GM23248 (cell line): ENCODE measurements around the gene ATF5. TPM values are rescaled to one million over a fixed set of nuclear protein-coding genes. Genes with fewer than 3 reads are reported as not detected.

Experiments used
- DNase-seq: peaks from one replicate; pipeline ENCODE4 v3.0.0-alpha.2; 2015
- H2AFZ ChIP-seq: fragments of 200-600 bp; sonication (generic); 2 replicates; pipeline ENCODE4 v1.6.1; 2016; ENCODE audit warnings: antibody characterized with exemption
- H3F3A ChIP-seq: fragments of 200-600 bp; sonication (generic); 2 replicates; pipeline ENCODE4 v1.6.1; 2016; ENCODE audit warnings: mild to moderate bottlenecking, antibody characterized with exemption, mixed run types; ENCODE audit not compliant: insufficient read depth
- H3K27ac ChIP-seq: fragments of 200-600 bp; sonication (generic); 2 replicates; pipeline ENCODE4 v1.5.1; 2016; ENCODE audit warnings: mild to moderate bottlenecking
- H3K27me3 ChIP-seq: fragments of 200-600 bp; sonication (generic); replicated peaks from 2 replicates; pipeline ENCODE4 v1.6.1; 2016; ENCODE audit warnings: mild to moderate bottlenecking; ENCODE audit not compliant: insufficient read depth
- H3K36me3 ChIP-seq: fragments of 200-600 bp; sonication (generic); 2 replicates; pipeline ENCODE4 v1.6.1; 2016; ENCODE audit warnings: low read depth, mild to moderate bottlenecking
- H3K4me1 ChIP-seq: fragments of 200-600 bp; sonication (generic); 2 replicates; pipeline ENCODE4 v1.6.1; 2016; ENCODE audit warnings: mild to moderate bottlenecking; ENCODE audit not compliant: insufficient read depth
- H3K4me2 ChIP-seq: fragments of 200-600 bp; sonication (generic); one replicate; pipeline ENCODE4 v1.6.1; 2016; ENCODE audit warnings: mild to moderate bottlenecking; ENCODE audit not compliant: unreplicated experiment
- H3K4me3 ChIP-seq: fragments of 200-600 bp; sonication (generic); 2 replicates; pipeline ENCODE4 v1.5.1; 2016; ENCODE audit warnings: mild to moderate bottlenecking
- H3K79me2 ChIP-seq: fragments of 200-600 bp; sonication (generic); 2 replicates; pipeline ENCODE4 v1.6.1; 2016; ENCODE audit warnings: mild to moderate bottlenecking; ENCODE audit not compliant: insufficient read depth
- H3K9ac ChIP-seq: fragments of 200-600 bp; sonication (generic); 2 replicates; pipeline ENCODE4 v1.6.1; 2016; ENCODE audit warnings: mild to moderate bottlenecking
- H3K9me2 ChIP-seq: fragments of 200-600 bp; sonication (generic); 2 replicates; pipeline ENCODE4 v1.6.1; 2016; ENCODE audit warnings: mixed run types, mild to moderate bottlenecking, moderate library complexity; ENCODE audit not compliant: insufficient read depth
- H3K9me3 ChIP-seq: fragments of 200-600 bp; sonication (generic); one replicate; pipeline ENCODE4 v1.6.1; 2017; ENCODE audit warnings: low read depth
- H4K20me1 ChIP-seq: fragments of 200-600 bp; sonication (generic); 2 replicates; pipeline ENCODE4 v1.6.0; 2016; ENCODE audit not compliant: insufficient read depth
- EZH2 ChIP-seq: fragments of 200-600 bp; sonication (generic); IDR thresholded peaks from 2 replicates; pipeline ENCODE4 v1.6.1; 2018; ENCODE audit warnings: antibody characterized with exemption, mild to moderate bottlenecking; ENCODE audit not compliant: insufficient read depth, poor library complexity, severe bottlenecking
- WGBS, 2 experiments: methylation state at CpG; one replicate each; pipeline ENCODE4 v1.1.6; 2015 to 2017; ENCODE audit warnings: low lambda C conversion rate in 2 of 2, low coverage in 1 of 2; ENCODE audit errors: missing lambda C conversion rate in 2 of 2; 5-methylcytosine and 5-hydroxymethylcytosine counted together
- in situ Hi-C: fragments of 300-500 bp; cut with MboI; formaldehyde crosslinking; loops from 2 replicates; pipeline ENCODE4 v1.15.0; 2020
- microRNA-seq: library from miRNA; unstranded; fragments of <30 nt; microRNA quantifications from one replicate; pipeline ENCODE4, GENCODE V29; 2016; ENCODE audit warnings: borderline number of aligned reads
- polyA plus RNA-seq: library from polyadenylated mRNA; unstranded; fragments of >200 nt; fragmentation: Nextera tagmentation; extraction: Ambion mirVana; gene quantifications from 2 replicates; pipeline ENCODE4 v1.2.1, GENCODE V29; 2016
- total RNA-seq: library from RNA; depleted of rRNA; stranded (reverse); fragments of >200 nt; shearing (Covaris generic); gene quantifications from 2 replicates; pipeline ENCODE4 v1.2.3, GENCODE V29; 2014; rRNA removed

The ATF5 gene
- total and polyA plus RNA-seq, 2 experiments from 2014 or later = 8.9 TPM

DNA sequence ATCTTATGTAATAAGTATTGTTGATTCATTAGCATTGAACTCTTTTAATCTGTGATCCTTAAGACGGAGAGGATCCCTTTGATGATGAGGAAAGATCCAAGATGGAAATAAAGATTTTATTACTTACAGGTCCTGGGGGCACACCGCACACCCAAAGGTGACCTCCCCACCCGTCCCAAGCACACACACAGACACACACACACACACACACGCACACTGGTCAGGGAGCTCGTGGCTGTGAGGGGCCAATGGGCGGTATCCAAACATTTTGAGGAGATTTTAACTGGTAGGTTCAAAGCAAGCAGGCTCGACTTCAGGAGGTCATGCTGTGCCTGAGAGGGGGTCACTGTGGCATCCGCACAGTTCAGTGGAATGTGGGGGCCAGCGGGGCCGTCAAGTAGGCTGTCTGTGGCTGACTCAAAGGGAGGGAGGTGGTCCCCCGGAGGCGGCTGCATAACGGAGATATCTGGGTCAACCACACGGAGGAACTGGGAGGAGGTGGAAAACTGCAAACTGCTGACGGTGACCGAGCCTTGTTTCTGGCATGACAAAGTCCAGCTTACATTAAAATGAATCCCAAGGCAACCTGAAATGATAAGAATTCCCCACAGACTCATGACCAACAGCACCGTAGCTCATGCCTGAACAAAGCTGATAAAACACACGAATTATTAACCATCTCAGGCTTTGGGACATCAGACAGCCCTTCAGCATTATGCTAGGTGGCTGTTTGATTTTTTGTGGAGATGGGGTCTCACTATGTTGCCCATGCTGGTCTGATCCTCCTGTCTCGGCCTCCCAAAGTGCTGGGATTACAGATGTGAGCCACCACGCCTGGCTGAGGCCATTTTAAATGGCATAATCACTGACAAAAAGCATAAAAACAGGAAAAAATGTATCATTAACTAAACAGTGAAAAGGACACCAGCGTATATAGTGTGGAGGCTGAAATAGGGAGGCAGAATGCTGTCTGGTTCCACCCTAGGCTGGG is 52.9 kb downstream of the ATF5 start:
- in situ Hi-C loops = no loop called here
- no peak overlapping the region for H2AFZ ChIP-seq
- H3K36me3 ChIP-seq = 0 out of 2 replicates have a peak, but pooled peaks cover 4% of the 10 kb centered on the region
- no peak overlapping the region for H3K27ac ChIP-seq
- H3K4me3 ChIP-seq = no peak overlapping the region
- no peaks in the 10 kb centered on the region for H3K9me2 ChIP-seq
- H3K4me1 ChIP-seq = no peaks in the 10 kb centered on the region
- no peak for TF ChIP-seq EZH2
- 83% methylated on average over 20 to 21 of the region's 21 CpGs for WGBS, 2 experiments
- no peaks in the 10 kb centered on the region; the same call in 1 of the 2 replicates for H4K20me1 ChIP-seq
- no peaks in the 10 kb centered on the region for H3K9me3 ChIP-seq
- H3K9ac ChIP-seq = no peak overlapping the region
- no peaks in the 10 kb centered on the region for H3F3A ChIP-seq
- no peak for DNase-seq
- H3K27me3 ChIP-seq = no peaks in the 10 kb centered on the region
- no peak overlapping the region for H3K4me2 ChIP-seq
- no peaks in the 10 kb centered on the region for H3K79me2 ChIP-seq

Small RNAs within 50 kb of the gene (microRNA-seq; reads per million reads assigned to microRNA genes)
- gene MIR4750 = 2.6 reads per million

Other genes with a start within 250 kb of the ATF5 start
- 0.25 TPM in 1 of 2 replicates, not detected in the other for gene ADM5, start 239.6 kb upstream of the ATF5 start, total RNA-seq
- gene ADM5, start 239.6 kb upstream of the ATF5 start, polyA plus RNA-seq = 0.10 TPM in 1 of 2 replicates, not detected in the other
- 11.7 and 16.6 TPM in 2 replicates for gene CPT1C, start 238.1 kb upstream of the ATF5 start, total RNA-seq
- 14.3 and 16.8 TPM in 2 replicates for gene CPT1C, start 238.1 kb upstream of the ATF5 start, polyA plus RNA-seq
- 0.38 and 2.1 TPM in 2 replicates for gene TSKS, start 165.9 kb upstream of the ATF5 start, total RNA-seq
- 0.31 and 0.93 TPM in 2 replicates for gene TSKS, start 165.9 kb upstream of the ATF5 start, polyA plus RNA-seq
- 118 and 124 TPM in 2 replicates for gene AP2A1, start 162.2 kb upstream of the ATF5 start, total RNA-seq
- 64.2 and 64.9 TPM in 2 replicates for gene AP2A1, start 162.2 kb upstream of the ATF5 start, polyA plus RNA-seq
- 17.7 and 21.1 TPM in 2 replicates for gene FUZ, start 115.9 kb upstream of the ATF5 start, total RNA-seq
- gene FUZ, start 115.9 kb upstream of the ATF5 start, polyA plus RNA-seq = 11.7 and 15.1 TPM in 2 replicates
- 21.8 and 24.2 TPM in 2 replicates for gene MED25, start 110.9 kb upstream of the ATF5 start, total RNA-seq
- 17.4 and 21.9 TPM in 2 replicates for gene MED25, start 110.9 kb upstream of the ATF5 start, polyA plus RNA-seq
- gene PTOV1, start 78.0 kb upstream of the ATF5 start, total RNA-seq = 53.1 and 88.0 TPM in 2 replicates
- gene PTOV1, start 78.0 kb upstream of the ATF5 start, polyA plus RNA-seq = 88.9 and 91.7 TPM in 2 replicates
- 31.5 and 35.9 TPM in 2 replicates for gene PNKP, start 61.6 kb upstream of the ATF5 start, total RNA-seq
- gene PNKP, start 61.6 kb upstream of the ATF5 start, polyA plus RNA-seq = 32.7 and 42.2 TPM in 2 replicates
- 11.6 and 17.3 TPM in 2 replicates for gene AKT1S1, start 51.9 kb upstream of the ATF5 start, total RNA-seq
- gene AKT1S1, start 51.9 kb upstream of the ATF5 start, polyA plus RNA-seq = 60.4 and 65.2 TPM in 2 replicates
- 6.3 and 6.6 TPM in 2 replicates for gene TBC1D17, start 51.5 kb upstream of the ATF5 start, total RNA-seq
- 32.4 and 33.0 TPM in 2 replicates for gene TBC1D17, start 51.5 kb upstream of the ATF5 start, polyA plus RNA-seq
- gene IL4I1, start 32.3 kb upstream of the ATF5 start, total RNA-seq = not detected in 2 replicates
- gene IL4I1, start 32.3 kb upstream of the ATF5 start, polyA plus RNA-seq = 0.66 and 0.91 TPM in 2 replicates
- gene NUP62, start 299 bp downstream of the ATF5 start, total RNA-seq = 35.1 and 41.6 TPM in 2 replicates
- 38.4 and 38.5 TPM in 2 replicates for gene NUP62, start 299 bp downstream of the ATF5 start, polyA plus RNA-seq
- gene SIGLEC11, start 32.0 kb downstream of the ATF5 start, total RNA-seq = not detected in 2 replicates
- not detected in 2 replicates for gene SIGLEC11, start 32.0 kb downstream of the ATF5 start, polyA plus RNA-seq
- gene VRK3, start 96.2 kb downstream of the ATF5 start, total RNA-seq = 25.4 and 45.6 TPM in 2 replicates
- 30.8 and 32.2 TPM in 2 replicates for gene VRK3, start 96.2 kb downstream of the ATF5 start, polyA plus RNA-seq
- 6.6 and 12.5 TPM in 2 replicates for gene ZNF473, start 96.8 kb downstream of the ATF5 start, total RNA-seq
- gene ZNF473, start 96.8 kb downstream of the ATF5 start, polyA plus RNA-seq = 4.5 and 5.0 TPM in 2 replicates
- not detected in 2 replicates for gene IZUMO2, start 234.1 kb downstream of the ATF5 start, total RNA-seq
- not detected in 2 replicates for gene IZUMO2, start 234.1 kb downstream of the ATF5 start, polyA plus RNA-seq